Esophagus squamous epithelium (tissue), 4 donors: Measurements from ENCODE around the gene NCBP2L.

Experiments used
- POLR2A ChIP-seq, 4 donors: fragments of 450-650 bp; IDR thresholded peaks; one replicate each; pipeline ENCODE4 v1.6.1; 2017; ENCODE audit warnings: antibody characterized with exemption in 4 of 4, mild to moderate bottlenecking in 4 of 4, moderate library complexity in 3 of 4
- TF ChIP-seq, protein P1 (sequence below), 6 experiments: fragments of 450-650 bp in 4 of 6; fragments of 200-600 bp in 2 of 6; sonication (generic) in 2 of 6; IDR thresholded peaks; one replicate each; pipeline ENCODE4 v1.5.1; 2016 to 2019; ENCODE audit warnings: antibody characterized with exemption in 6 of 6, mild to moderate bottlenecking in 4 of 6, moderate library complexity in 4 of 6

DNA sequence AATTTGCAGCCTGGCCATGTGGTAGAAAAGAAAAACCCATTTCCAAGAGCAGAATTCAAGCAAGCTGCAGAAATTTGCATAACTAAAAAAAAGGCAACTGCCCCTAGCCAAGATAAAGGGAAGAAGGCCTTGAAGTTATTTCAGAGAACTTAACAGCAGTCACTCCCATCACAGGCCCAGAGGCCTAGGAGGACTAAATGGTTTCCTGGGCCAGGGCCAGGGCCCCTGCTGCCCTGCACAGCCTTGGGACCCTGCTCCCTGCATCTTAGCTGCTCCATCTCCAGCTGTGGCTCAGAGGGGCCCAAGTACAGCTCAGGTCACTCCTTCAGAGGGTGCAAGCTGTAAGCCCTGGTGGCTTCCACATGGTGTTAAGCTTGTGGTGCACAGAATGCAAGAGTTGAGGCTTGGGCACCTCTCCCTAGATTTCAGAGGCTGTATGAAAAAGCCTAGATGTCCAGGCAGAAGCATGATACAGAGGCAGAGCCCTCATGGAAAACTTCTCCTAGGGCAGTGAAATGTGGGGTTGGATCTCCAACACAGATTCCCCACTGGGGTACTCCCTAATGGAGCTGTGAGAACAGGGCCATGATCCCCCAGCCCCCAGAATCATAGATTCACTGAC, 41.5 kb downstream of the NCBP2L start:
- TF ChIP-seq, protein P1, sequence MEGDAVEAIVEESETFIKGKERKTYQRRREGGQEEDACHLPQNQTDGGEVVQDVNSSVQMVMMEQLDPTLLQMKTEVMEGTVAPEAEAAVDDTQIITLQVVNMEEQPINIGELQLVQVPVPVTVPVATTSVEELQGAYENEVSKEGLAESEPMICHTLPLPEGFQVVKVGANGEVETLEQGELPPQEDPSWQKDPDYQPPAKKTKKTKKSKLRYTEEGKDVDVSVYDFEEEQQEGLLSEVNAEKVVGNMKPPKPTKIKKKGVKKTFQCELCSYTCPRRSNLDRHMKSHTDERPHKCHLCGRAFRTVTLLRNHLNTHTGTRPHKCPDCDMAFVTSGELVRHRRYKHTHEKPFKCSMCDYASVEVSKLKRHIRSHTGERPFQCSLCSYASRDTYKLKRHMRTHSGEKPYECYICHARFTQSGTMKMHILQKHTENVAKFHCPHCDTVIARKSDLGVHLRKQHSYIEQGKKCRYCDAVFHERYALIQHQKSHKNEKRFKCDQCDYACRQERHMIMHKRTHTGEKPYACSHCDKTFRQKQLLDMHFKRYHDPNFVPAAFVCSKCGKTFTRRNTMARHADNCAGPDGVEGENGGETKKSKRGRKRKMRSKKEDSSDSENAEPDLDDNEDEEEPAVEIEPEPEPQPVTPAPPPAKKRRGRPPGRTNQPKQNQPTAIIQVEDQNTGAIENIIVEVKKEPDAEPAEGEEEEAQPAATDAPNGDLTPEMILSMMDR (IDR thresholded peaks at IDR 0.05), result no peak
- TF ChIP-seq POLR2A (IDR thresholded peaks at IDR 0.05), result no peak
